HUDEP-2 (cell line): Measurements from ENCODE around the gene MAGEA9.
"Not testable (repeated sequence)": the region's sequence is repeated elsewhere in the genome, so short reads cannot be mapped to it uniquely, and the experiment has no call there.

Experiments used
- DNase-seq, 76 experiments: peaks; one replicate each; lab custom pipeline; 2025; ENCODE audit not compliant: unreplicated experiment in 76 of 76; lab: John Stamatoyannopoulos, UW

MAGEA9 gene

DNA sequence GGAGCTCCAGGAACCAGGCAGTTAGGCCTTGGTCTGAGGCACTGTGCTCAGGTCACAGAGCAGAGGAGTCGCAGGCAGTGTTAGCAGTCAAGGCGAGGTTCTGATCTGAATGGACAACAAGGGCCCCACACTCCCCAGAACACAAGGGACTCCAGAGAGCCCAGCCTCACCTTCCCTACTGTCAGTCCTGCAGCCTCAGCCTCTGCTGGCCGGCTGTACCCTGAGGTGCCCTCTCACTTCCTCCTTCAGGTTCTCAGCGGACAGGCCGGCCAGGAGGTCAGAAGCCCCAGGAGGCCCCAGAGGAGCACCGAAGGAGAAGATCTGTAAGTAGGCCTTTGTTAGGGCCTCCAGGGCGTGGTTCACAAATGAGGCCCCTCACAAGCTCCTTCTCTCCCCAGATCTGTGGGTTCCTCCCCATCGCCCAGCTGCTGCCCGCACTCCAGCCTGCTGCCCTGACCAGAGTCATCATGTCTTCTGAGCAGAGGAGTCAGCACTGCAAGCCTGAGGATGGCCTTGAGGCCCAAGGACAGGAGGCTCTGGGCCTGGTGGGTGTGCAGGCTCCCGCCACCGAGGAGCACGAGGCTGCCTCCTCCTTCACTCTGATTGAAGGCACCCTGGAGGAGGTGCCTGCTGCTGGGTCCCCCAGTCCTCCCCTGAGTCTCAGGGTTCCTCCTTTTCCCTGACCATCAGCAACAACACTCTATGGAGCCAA lies 26.2 kb downstream of the MAGEA9 start:
- no peak for DNase-seq

DNA sequence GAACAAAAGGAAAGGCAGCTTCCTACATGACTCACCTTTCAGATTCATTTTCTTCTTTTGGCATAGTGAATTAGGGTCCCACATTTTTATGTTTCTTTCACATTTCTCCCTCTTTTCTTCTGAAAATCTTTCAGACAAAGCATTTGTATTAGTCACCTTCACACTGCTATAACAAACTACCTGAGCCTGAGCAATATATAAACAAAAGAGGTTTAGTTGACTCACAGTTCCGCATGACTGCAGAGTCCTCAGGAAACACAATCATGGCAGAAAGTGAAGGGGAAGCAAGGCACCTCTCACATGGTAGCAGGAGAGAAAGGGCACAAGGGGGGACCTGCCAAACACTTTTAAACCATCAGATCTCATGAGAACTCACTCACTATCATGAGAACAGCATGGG lies 36.9 kb downstream of the MAGEA9 start:
- DNase-seq: no peak

DNA sequence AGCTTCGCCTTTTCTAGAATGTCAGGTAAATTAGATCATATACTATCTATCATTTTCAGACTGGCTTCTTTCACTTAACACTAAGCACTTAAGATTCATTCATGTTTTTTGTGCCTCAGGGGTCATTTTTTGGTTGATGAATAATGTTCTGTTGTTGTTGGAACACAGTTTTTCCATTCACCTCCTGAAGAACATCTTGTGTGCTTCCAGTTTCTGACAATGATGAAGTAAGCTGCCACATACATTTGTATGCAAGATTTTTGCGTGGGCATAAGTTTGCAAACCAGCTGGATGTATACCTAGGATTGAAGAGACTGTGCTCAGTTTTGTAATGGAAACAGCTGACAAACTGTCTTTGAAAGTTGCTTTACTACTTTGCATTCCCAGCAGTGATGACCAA lies 37.6 kb downstream of the MAGEA9 start:
- no peak for DNase-seq

DNA sequence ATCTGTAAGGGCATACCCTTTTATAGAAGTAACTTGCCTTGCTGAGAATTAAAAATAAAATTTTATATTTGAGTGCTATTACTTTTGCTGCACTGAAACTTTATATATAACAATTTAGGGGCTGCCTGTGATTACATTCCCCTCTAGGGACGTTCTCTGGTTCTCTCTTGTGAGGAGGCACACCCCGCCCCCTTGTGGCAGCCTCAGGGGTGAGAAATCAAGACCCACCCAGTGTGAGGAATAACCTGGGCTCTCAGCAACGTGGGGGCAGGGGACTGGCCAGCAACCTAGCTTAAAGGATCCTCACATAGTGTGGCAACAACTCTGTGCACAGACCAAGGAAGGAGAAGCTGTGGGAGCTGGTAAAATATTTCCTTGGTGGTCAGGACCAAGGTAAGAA lies 43.7 kb downstream of the MAGEA9 start:
- peak in 23 of 76 experiments; percentile 0 to 25 (median 9) for DNase-seq

DNA sequence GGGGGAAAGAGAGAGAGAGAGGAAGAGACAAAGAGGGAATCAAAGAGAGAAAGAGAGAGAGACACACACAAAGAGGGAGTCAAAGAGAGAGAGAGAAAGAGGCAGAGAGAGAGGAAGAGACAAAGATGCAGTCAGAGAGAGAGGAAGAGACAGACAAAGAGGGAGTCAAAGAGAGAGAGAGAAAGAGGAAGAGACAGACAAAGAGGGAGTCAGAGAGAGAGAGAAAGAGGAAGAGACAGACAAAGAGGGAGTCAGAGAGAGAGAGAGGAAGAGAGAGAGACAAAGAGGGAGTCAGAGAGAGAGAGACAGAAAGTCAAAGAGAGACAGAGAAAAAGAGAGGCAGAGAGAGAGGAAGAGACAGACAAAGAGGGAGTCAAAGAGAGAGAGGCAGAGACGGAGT lies 45.5 kb downstream of the MAGEA9 start:
- no peak for DNase-seq

DNA sequence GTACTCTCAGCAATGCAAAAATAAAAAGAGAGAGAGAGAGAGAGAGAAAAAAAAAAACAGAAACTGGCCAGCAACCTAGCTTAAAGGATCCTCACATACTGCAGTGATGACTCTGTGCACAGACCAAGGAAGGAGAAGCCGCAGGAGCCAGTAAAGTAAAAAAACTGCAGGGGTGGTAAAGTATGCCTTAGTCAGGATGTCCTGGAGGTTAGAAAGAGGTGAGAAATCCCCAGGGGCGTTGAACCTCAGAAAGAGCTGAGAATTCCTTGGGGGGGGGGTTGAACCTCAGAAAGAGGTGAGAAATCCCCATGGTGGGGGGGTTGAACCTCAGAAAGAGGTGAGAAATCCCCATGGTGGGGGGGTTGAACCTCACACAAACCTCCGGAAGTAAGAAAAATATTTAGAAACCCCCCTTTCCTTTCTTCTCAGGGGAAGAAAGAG lies 48.0 kb downstream of the MAGEA9 start:
- no peak for DNase-seq

DNA sequence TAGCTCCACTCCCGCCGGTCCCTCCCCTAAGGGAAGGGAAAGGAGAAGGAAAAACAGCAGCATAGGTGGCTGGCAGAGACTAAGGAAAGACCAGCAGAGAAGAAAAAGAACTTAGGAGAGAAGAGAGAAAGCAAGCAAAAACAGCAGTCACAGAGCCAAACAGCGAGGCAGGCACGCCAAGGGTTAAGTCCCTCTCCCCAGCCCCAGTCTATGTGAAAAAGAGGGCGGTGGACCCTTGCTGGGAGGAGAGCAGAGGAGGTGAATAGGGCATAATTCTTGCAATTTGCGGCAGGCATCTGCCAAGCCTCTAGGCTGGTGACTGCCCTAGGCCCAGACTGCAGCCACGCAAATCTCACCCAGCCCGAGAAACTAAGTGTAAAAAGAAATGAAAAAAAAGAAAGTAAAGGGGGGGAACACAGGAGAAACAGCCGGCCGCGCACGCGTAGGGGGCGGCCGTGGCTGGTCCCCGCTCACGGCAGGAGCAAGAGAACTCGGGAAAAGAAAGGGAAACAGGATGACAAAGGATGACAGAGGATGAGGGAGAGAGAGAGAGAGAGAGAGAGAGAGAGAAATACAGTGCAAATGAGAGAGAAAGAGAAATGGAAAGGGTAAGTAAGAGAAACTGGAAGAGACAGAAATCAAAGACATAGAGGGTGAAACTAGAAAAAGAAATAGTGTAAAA lies 48.6 kb downstream of the MAGEA9 start:
- no peak for DNase-seq

DNA sequence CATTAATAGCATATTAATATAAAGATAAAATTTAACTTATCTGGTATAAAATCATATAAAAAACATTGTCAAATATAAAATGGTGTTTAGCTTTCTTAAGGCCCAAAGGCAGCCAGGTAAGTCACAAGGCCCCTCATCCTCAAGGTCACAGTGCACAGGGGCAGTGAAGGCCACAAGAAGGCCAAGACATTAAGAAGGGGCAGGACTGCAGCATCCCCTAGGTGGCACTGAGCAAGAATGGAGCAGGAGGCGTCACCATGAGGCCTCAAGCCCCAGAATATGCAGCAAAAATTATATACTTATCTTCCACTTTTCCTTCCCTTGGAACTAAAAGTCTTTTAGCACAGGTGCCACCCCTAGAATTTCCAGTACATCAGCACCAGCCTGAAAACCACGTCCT lies 49.7 kb downstream of the MAGEA9 start:
- peak in 1 of 76 experiments; percentile 13 for DNase-seq

DNA sequence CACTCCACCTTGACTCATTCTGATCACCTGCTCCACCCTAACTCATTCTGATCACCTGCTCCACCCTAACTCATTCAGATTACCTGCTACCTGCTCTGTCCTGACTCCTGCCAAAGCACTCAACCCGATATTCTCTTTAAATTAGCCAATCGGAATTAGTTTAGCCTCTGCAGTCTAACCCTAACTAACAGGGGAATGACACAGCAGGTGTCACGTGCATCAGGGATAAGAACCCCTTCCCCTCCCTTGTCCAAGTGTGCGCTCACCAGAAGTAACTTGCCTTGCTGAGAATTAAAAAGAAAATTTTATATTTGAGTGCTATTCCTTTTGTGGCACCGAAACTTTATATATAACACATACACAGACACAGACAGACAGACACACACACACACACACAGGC lies 55.0 kb downstream of the MAGEA9 start:
- DNase-seq: not testable (repeated sequence)

DNA sequence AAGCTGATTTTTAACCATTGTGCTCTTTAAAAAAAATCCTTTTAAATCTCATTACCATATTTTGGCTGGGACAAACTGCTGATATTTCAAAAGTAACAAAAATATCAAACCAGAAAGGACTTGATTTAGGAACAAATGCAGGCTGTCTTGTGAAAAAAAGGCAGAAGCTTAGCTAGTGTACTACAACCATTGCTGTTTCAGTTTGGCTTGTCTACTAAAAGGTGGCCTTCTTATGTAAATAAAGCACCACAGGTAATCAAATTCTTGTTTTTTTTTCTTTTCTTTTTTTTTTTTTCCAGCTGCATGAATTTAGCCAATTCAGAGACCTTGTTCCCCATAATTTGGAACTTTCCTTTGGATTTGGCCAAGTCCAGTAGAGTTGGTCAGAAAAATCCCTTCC lies 55.4 kb downstream of the MAGEA9 start:
- DNase-seq: no peak
